CD4-positive, CD25-positive, alpha-beta regulatory T cell (primary cell): ENCODE measurements around the gene SULF2. TPM values are rescaled to one million over a fixed set of nuclear protein-coding genes. Genes with fewer than 3 reads are reported as not detected.

Experiments
- ATAC-seq, 2 donors: fragments of 150-1000 bp; cut with Tn5 transposase; one replicate each; pipeline ENCODE4 v1.10.0; 2021; ENCODE audit warnings: low read depth in 2 of 2, moderate number of reproducible peaks in 2 of 2, moderate library complexity in 1 of 2
- DNase-seq, 3 donors: peaks; one replicate each; pipeline versions ENCODE4 v3.0.0 to v3.0.0-alpha.2; 2012 to 2022; ENCODE audit warnings: mixed read lengths in 1 of 3
- H3K27ac ChIP-seq: one replicate; pipeline ENCODE4 v1.7.0; 2013; ENCODE audit warnings: mild to moderate bottlenecking, low read length; ENCODE audit not compliant: insufficient read depth, poor library complexity, severe bottlenecking
- H3K27me3 ChIP-seq: one replicate; pipeline ENCODE4 v1.7.0; 2013; ENCODE audit warnings: low read length; ENCODE audit not compliant: control insufficient read depth, insufficient read depth
- H3K36me3 ChIP-seq: one replicate; pipeline ENCODE4 v1.7.0; 2013; ENCODE audit warnings: mild to moderate bottlenecking, low read length, moderate library complexity; ENCODE audit not compliant: control insufficient read depth, insufficient read depth
- H3K4me1 ChIP-seq: 2 replicates; pipeline ENCODE4 v1.7.0; 2013; ENCODE audit warnings: mild to moderate bottlenecking, low read length; ENCODE audit not compliant: insufficient read depth, control insufficient read depth, poor library complexity, severe bottlenecking
- H3K4me3 ChIP-seq: one replicate; pipeline ENCODE4 v1.7.0; 2013; ENCODE audit warnings: low read depth, mild to moderate bottlenecking, low read length, moderate library complexity
- H3K9me3 ChIP-seq, 2 experiments: 1 replicate in 1 of 2; 2 replicates in 1 of 2; pipeline ENCODE4 v1.7.0; 2013; ENCODE audit warnings: low read length in 2 of 2, mild to moderate bottlenecking in 1 of 2, moderate library complexity in 1 of 2; ENCODE audit not compliant: control insufficient read depth in 2 of 2
- H3K27ac Mint-ChIP-seq, 3 donors: one replicate each; pipeline ENCODE4 v1.8.0; 2020 to 2022; ENCODE audit warnings: mild to moderate bottlenecking in 3 of 3, mixed read lengths in 3 of 3, moderate library complexity in 2 of 3
- H3K27me3 Mint-ChIP-seq: one replicate; pipeline ENCODE4 v1.8.0; 2022; ENCODE audit warnings: mild to moderate bottlenecking, mixed read lengths
- H3K36me3 Mint-ChIP-seq: one replicate; pipeline ENCODE4 v1.8.0; 2020; ENCODE audit warnings: mixed read lengths
- H3K4me1 Mint-ChIP-seq, 4 donors: one replicate each; pipeline ENCODE4 v1.8.0; 2020 to 2022; ENCODE audit warnings: mixed read lengths in 4 of 4, mild to moderate bottlenecking in 1 of 4
- H3K4me3 Mint-ChIP-seq, 4 donors: one replicate each; pipeline ENCODE4 v1.8.0; 2020 to 2022; ENCODE audit warnings: mild to moderate bottlenecking in 4 of 4, mixed read lengths in 4 of 4, moderate library complexity in 3 of 4
- H3K9me3 Mint-ChIP-seq, 7 donors: one replicate each; pipeline ENCODE4 v1.8.0; 2020 to 2022; ENCODE audit warnings: mixed read lengths in 7 of 7, mild to moderate bottlenecking in 3 of 7, moderate library complexity in 2 of 7
- polyA plus RNA-seq, 4 donors: library from polyadenylated mRNA; unstranded; fragments of 300-500 nt; fragmentation: Illumina TruSeq; gene quantifications; one replicate each; pipeline ENCODE4 v1.2.3, GENCODE V29; 2021
- total RNA-seq: library from RNA; stranded (reverse); gene quantifications from one replicate; pipeline ENCODE4 v1.2.3, GENCODE V29; 2022

The SULF2 gene
- total and polyA plus RNA-seq, 5 donors from 2014 or later = 0.33 to 1.2 (median 0.74) TPM; not detected in 1

GRCh38 chr20:47754388-47754715 is 30.9 kb downstream of the SULF2 start:
- Histone ChIP-seq H3K27me3 (no peaks in the 10 kb centered on the region), H3K27ac (no peak overlapping the region), H3K4me1 (no peaks in the 10 kb centered on the region), H3K9me3 (no peaks in the 10 kb centered on the region), H3K36me3 (no peaks in the 10 kb centered on the region), H3K4me3 (no peak overlapping the region)
- Mint-ChIP-seq H3K4me1 (peaks cover 0 to 13% (median 2%) of the 10 kb centered on the region in 4 donors), H3K4me3 (no peak overlapping the region), H3K27me3 (peaks cover 20% of the 10 kb centered on the region), H3K27ac (no peak overlapping the region), H3K36me3 (no peaks in the 10 kb centered on the region), H3K9me3 (no peaks in the 10 kb centered on the region)
- ATAC-seq (no peak), DNase-seq (no peak)

- no peaks in the 10 kb centered on the region for H3K36me3 ChIP-seq
- no peak overlapping the region for H3K4me3 ChIP-seq
- Mint-ChIP-seq H3K4me1 (peaks cover 4 to 19% (median 7%) of the 10 kb centered on the region in 4 donors), H3K36me3 (no peaks in the 10 kb centered on the region), H3K9me3 (no peaks in the 10 kb centered on the region), H3K4me3 (no peak overlapping the region), H3K27ac (no peak overlapping the region), H3K27me3 (peaks cover 23% of the 10 kb centered on the region)
- DNase-seq (no peak), ATAC-seq (no peak)
- peaks cover 5% of the 10 kb centered on the region for H3K4me1 ChIP-seq
- no peak overlapping the region for H3K27ac ChIP-seq
- H3K27me3 ChIP-seq = no peaks in the 10 kb centered on the region
- H3K9me3 ChIP-seq = no peaks in the 10 kb centered on the region
Measured at GRCh38 chr20:47753576-47754387, 31.5 kb downstream of the SULF2 start.

GRCh38 chr20:47751449-47751848 is 33.8 kb downstream of the SULF2 start:
- Histone ChIP-seq H3K36me3 (no peaks in the 10 kb centered on the region), H3K9me3 (no peaks in the 10 kb centered on the region), H3K27me3 (no peaks in the 10 kb centered on the region), H3K27ac (no peak overlapping the region), H3K4me3 (no peak overlapping the region), H3K4me1 (peaks cover 11% of the 10 kb centered on the region)
- Mint-ChIP-seq H3K9me3 (no peaks in the 10 kb centered on the region), H3K36me3 (no peaks in the 10 kb centered on the region), H3K27ac (no peak overlapping the region), H3K4me3 (no peak overlapping the region), H3K27me3 (peaks cover 19% of the 10 kb centered on the region), H3K4me1 (peaks cover 6 to 25% (median 13%) of the 10 kb centered on the region in 4 donors)
- no peak for DNase-seq
- ATAC-seq = no peak

GRCh38 chr20:47749339-47749738 is 35.9 kb downstream of the SULF2 start:
- DNase-seq = no peak
- no peaks in the 10 kb centered on the region for H3K27me3 ChIP-seq
- H3K36me3 ChIP-seq = no peaks in the 10 kb centered on the region
- no peak overlapping the region for H3K4me3 Mint-ChIP-seq
- no peaks in the 10 kb centered on the region for H3K9me3 ChIP-seq
- H3K4me1 ChIP-seq = peaks cover 11% of the 10 kb centered on the region
- peaks cover 6 to 21% (median 13%) of the 10 kb centered on the region in 4 donors for H3K4me1 Mint-ChIP-seq
- no peaks in the 10 kb centered on the region for H3K36me3 Mint-ChIP-seq
- peak overlapping the region; percentile 31 to 76 (median 44) for H3K27ac Mint-ChIP-seq
- no peak for ATAC-seq
- H3K4me3 ChIP-seq = no peak overlapping the region
- H3K9me3 Mint-ChIP-seq = no peaks in the 10 kb centered on the region
- H3K27ac ChIP-seq = no peak overlapping the region
- H3K27me3 Mint-ChIP-seq = peaks cover 19% of the 10 kb centered on the region

- H3K36me3 Mint-ChIP-seq = no peaks in the 10 kb centered on the region
- H3K9me3 Mint-ChIP-seq = no peaks in the 10 kb centered on the region
- H3K36me3 ChIP-seq = no peaks in the 10 kb centered on the region
- H3K27me3 ChIP-seq = no peaks in the 10 kb centered on the region
- H3K4me1 ChIP-seq = peaks cover 11% of the 10 kb centered on the region
- ATAC-seq (no peak), DNase-seq (peak in 1 of 3 donors; percentile 46)
- peak overlapping the region in 2 of 3 donors; percentile 60 to 76 for H3K27ac Mint-ChIP-seq
- H3K9me3 ChIP-seq = no peaks in the 10 kb centered on the region
- peaks cover 6 to 21% (median 13%) of the 10 kb centered on the region in 4 donors for H3K4me1 Mint-ChIP-seq
- H3K27ac ChIP-seq = no peak overlapping the region
- peaks cover 19% of the 10 kb centered on the region for H3K27me3 Mint-ChIP-seq
- no peak overlapping the region for H3K4me3 ChIP-seq
- H3K4me3 Mint-ChIP-seq = no peak overlapping the region
Measured at GRCh38 chr20:47748823-47749222, 36.5 kb downstream of the SULF2 start.

- H3K36me3 ChIP-seq = no peaks in the 10 kb centered on the region
- Mint-ChIP-seq H3K4me1 (peaks cover 6 to 21% (median 13%) of the 10 kb centered on the region in 4 donors), H3K4me3 (no peak overlapping the region), H3K9me3 (no peaks in the 10 kb centered on the region), H3K27ac (peak overlapping the region in 1 of 3 donors; percentile 76), H3K27me3 (peaks cover 19% of the 10 kb centered on the region), H3K36me3 (no peaks in the 10 kb centered on the region)
- DNase-seq = no peak
- H3K4me1 ChIP-seq = peaks cover 11% of the 10 kb centered on the region
- no peak overlapping the region for H3K4me3 ChIP-seq
- no peak for ATAC-seq
- H3K27me3 ChIP-seq = no peaks in the 10 kb centered on the region
- H3K27ac ChIP-seq = no peak overlapping the region
- H3K9me3 ChIP-seq = no peaks in the 10 kb centered on the region
Measured at GRCh38 chr20:47748069-47748468, 37.2 kb downstream of the SULF2 start.

GRCh38 chr20:47747669-47748031 is 37.6 kb downstream of the SULF2 start:
- Mint-ChIP-seq H3K27ac (no peak overlapping the region), H3K27me3 (peaks cover 19% of the 10 kb centered on the region), H3K9me3 (no peaks in the 10 kb centered on the region), H3K36me3 (no peaks in the 10 kb centered on the region), H3K4me3 (no peak overlapping the region), H3K4me1 (peaks cover 6 to 21% (median 13%) of the 10 kb centered on the region in 4 donors)
- H3K27ac ChIP-seq = no peak overlapping the region
- H3K9me3 ChIP-seq = no peaks in the 10 kb centered on the region
- ATAC-seq (no peak), DNase-seq (no peak)
- no peak overlapping the region for H3K4me3 ChIP-seq
- H3K4me1 ChIP-seq = peaks cover 11% of the 10 kb centered on the region
- H3K27me3 ChIP-seq = no peaks in the 10 kb centered on the region
- H3K36me3 ChIP-seq = no peaks in the 10 kb centered on the region

GRCh38 chr20:47744803-47745202 is 40.5 kb downstream of the SULF2 start:
- H3K4me1 Mint-ChIP-seq = peaks cover 6 to 17% (median 12%) of the 10 kb centered on the region in 4 donors
- Histone ChIP-seq H3K9me3 (no peaks in the 10 kb centered on the region), H3K36me3 (no peaks in the 10 kb centered on the region), H3K27ac (no peak overlapping the region), H3K27me3 (no peaks in the 10 kb centered on the region), H3K4me3 (no peak overlapping the region), H3K4me1 (peaks cover 11% of the 10 kb centered on the region)
- ATAC-seq (no peak), DNase-seq (no peak)
- no peaks in the 10 kb centered on the region for H3K9me3 Mint-ChIP-seq
- H3K36me3 Mint-ChIP-seq = no peaks in the 10 kb centered on the region
- H3K27ac Mint-ChIP-seq = no peak overlapping the region
- H3K4me3 Mint-ChIP-seq = no peak overlapping the region
- peaks cover 14% of the 10 kb centered on the region for H3K27me3 Mint-ChIP-seq
